ENCODE data around the gene ZNF550.
A peak's percentile ranks its signal among the peaks of the same experiment; 100 is the strongest.
"Not testable (repeated sequence)": the region's sequence is repeated elsewhere in the genome, so short reads cannot be mapped to it uniquely, and the experiment has no call there.

DNA sequence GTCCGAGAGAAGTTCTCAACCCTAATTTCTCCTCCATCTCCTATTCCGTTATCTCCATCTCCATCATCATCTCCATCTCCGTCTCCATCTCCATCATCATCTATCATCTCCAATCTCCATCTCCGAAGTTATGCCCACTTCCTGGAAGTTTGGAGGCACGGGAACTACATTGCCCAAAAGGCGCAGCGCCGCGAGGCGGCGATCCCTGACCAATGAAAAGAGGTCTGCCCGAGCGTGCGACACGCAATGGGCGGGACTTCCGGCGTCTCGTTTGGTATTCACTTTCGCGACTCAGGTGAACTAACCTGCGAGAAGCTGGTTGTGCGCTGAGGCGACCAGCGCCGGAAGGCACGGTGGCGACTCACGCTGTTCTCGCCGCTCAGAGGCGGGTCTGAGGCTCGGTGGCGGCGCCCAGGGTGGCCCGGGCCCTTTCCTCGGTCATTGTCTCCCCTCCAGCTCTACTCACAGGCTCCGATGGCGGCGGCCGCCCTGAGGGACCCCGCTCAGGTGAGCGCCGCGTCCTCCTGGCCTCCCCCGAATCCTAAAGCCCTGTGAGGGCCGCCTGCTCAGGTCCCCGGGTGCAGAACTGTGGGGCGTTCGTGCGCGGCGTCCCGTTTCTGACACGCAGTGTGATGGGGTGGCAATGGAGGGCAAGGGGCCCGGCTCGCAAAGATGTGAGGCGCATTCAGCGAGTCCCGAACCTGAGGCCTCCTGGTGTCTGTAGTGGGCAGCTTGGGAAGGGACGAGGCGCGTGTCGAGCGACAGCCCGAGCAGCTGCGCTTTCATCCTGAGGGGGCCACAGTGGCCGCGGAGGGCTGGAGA lies 72.0 kb downstream of the ZNF550 start, which contains the start of gene ZNF419:
- TF ChIP-seq, protein P1, sequence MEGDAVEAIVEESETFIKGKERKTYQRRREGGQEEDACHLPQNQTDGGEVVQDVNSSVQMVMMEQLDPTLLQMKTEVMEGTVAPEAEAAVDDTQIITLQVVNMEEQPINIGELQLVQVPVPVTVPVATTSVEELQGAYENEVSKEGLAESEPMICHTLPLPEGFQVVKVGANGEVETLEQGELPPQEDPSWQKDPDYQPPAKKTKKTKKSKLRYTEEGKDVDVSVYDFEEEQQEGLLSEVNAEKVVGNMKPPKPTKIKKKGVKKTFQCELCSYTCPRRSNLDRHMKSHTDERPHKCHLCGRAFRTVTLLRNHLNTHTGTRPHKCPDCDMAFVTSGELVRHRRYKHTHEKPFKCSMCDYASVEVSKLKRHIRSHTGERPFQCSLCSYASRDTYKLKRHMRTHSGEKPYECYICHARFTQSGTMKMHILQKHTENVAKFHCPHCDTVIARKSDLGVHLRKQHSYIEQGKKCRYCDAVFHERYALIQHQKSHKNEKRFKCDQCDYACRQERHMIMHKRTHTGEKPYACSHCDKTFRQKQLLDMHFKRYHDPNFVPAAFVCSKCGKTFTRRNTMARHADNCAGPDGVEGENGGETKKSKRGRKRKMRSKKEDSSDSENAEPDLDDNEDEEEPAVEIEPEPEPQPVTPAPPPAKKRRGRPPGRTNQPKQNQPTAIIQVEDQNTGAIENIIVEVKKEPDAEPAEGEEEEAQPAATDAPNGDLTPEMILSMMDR (IDR thresholded peaks at IDR 0.05; ENCODE audit: insufficient read depth, low read length): not testable (repeated sequence)
- TF ChIP-seq POLR2AphosphoS5 (IDR thresholded peaks at IDR 0.05; ENCODE audit: low read depth): peak; percentile 32; the same call in 1 of the 2 replicates
- TF ChIP-seq, protein P2, sequence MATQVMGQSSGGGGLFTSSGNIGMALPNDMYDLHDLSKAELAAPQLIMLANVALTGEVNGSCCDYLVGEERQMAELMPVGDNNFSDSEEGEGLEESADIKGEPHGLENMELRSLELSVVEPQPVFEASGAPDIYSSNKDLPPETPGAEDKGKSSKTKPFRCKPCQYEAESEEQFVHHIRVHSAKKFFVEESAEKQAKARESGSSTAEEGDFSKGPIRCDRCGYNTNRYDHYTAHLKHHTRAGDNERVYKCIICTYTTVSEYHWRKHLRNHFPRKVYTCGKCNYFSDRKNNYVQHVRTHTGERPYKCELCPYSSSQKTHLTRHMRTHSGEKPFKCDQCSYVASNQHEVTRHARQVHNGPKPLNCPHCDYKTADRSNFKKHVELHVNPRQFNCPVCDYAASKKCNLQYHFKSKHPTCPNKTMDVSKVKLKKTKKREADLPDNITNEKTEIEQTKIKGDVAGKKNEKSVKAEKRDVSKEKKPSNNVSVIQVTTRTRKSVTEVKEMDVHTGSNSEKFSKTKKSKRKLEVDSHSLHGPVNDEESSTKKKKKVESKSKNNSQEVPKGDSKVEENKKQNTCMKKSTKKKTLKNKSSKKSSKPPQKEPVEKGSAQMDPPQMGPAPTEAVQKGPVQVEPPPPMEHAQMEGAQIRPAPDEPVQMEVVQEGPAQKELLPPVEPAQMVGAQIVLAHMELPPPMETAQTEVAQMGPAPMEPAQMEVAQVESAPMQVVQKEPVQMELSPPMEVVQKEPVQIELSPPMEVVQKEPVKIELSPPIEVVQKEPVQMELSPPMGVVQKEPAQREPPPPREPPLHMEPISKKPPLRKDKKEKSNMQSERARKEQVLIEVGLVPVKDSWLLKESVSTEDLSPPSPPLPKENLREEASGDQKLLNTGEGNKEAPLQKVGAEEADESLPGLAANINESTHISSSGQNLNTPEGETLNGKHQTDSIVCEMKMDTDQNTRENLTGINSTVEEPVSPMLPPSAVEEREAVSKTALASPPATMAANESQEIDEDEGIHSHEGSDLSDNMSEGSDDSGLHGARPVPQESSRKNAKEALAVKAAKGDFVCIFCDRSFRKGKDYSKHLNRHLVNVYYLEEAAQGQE (IDR thresholded peaks at IDR 0.05; ENCODE audit: insufficient replicate concordance, low read depth): not testable (repeated sequence)
